ENCODE data around the gene PLD1. TPM values are rescaled to one million over a fixed set of nuclear protein-coding genes. Genes with fewer than 3 reads are reported as not detected.

Gene PLD1
- total and polyA plus RNA-seq, 5 donors, result 17.0 to 79.5 (median 53.9) TPM

DNA sequence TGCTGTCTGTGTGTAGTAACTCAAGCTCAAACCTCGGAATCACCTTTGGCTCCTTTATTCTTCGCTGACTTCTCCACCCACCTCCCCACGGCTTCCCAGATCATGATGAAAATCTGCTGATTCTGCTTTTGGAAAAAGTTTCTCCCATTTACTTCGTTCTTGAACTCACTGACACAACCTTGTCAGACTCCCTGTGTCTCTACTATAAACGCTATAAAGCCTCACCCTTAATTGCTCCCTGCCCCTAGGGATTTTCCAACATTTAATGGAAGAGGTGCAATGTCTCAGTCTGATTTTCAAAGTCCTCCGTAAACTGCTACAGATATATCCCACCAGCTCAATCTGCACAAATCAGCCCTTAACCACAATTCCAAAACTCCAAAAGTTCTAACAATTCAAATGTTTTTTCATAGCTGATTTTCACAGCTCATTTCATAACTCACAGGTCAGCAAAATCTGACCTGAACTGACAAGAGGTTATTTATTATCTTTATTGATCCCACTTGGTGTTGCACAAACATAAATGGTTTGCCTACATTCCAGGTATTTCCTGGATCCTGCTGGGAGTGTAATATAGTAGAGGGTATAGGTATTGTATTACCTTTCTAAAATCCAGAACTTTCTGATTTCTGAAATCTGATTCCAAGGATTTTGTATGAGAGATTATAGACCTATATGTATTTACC is 129.4 kb downstream of the PLD1 start:
- no peak overlapping the region for H3K27ac ChIP-seq (ENCODE audit: low read length)
- H3K4me3 ChIP-seq (ENCODE audit: low read length), result no peak overlapping the region
- intact Hi-C loops (cut with DNase I), result loop anchor here in 1 of 4 donors (10.0 kb wide), 1 partner anchor 84 kb away; no protein-coding TSS in a partner anchor
- H3K4me1 ChIP-seq (ENCODE audit: control insufficient read depth, insufficient read depth, low read length), result peaks cover 3% of the 10 kb centered on the region
- DNase-seq (no peak), ATAC-seq (no peak)
- no peaks in the 10 kb centered on the region for H3K9me3 ChIP-seq (ENCODE audit: control insufficient read depth, low read length)
- 92% methylated on average over 6 of the region's 6 CpGs for WGBS
- H3K27me3 ChIP-seq (ENCODE audit: control insufficient read depth, insufficient read depth), result no peaks in the 10 kb centered on the region

DNA sequence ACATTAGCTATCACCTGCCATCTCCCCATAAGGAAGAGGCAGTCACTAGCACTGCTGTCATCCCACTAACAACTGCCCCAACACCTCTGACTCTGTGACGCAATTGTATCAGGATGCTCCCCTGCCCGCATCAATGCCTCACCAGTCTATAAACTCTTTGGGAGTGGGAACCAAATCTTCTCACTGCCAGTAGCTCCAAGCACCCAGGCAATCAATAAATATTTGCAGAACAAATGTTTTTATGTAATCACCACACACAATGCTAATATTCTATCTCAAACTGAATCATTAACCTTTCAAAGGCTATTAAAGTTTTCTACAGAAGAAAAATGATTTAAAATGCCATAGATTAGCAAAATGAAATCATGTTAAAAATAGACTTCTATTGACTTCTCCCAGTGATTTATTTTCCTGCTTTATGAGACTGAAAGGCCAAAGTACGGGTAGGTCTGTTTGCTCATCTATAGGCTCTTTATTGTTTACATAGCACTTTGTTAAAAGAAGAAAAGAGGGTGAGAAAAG is 131.3 kb downstream of the PLD1 start:
- H3K27ac ChIP-seq (ENCODE audit: low read length), result no peak overlapping the region
- DNase-seq, result no peak
- peaks cover 1% of the 10 kb centered on the region for H3K4me1 ChIP-seq (ENCODE audit: control insufficient read depth, insufficient read depth, low read length)
- no peak overlapping the region for H3K4me3 ChIP-seq (ENCODE audit: low read length)
- ATAC-seq, result no peak
- intact Hi-C loops (cut with DNase I), result no loop called here
- no peaks in the 10 kb centered on the region for H3K9me3 ChIP-seq (ENCODE audit: control insufficient read depth, low read length)
- 95% methylated on average over 3 of the region's 3 CpGs for WGBS
- H3K27me3 ChIP-seq (ENCODE audit: control insufficient read depth, insufficient read depth), result no peaks in the 10 kb centered on the region

DNA sequence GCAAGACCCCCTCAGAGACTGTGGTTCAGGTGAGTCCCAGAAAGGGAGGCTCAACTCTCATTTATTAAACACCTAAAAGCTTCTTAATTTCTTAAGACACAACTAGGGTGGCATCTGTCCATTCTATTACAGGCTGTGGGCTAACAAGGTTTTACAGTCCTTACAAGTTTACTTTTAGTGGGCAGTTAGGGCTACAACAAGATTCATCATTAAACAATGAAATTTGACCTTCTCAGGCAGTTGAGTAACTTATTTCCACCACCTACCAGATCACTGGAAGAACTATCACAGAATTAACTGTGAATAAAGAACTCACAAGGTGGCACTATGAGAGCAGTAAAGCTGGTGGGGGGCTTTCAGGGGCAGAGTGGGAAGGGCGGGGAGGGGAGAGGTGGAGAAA is 132.6 kb downstream of the PLD1 start:
- Histone ChIP-seq H3K9me3 (ENCODE audit: control insufficient read depth, low read length) (no peaks in the 10 kb centered on the region), H3K27me3 (ENCODE audit: control insufficient read depth, insufficient read depth) (no peaks in the 10 kb centered on the region), H3K27ac (ENCODE audit: low read length) (no peak overlapping the region), H3K4me3 (ENCODE audit: low read length) (no peak overlapping the region), H3K4me1 (ENCODE audit: control insufficient read depth, insufficient read depth, low read length) (no peaks in the 10 kb centered on the region)
- 97% methylated on average over 1 of the region's 1 CpG for WGBS
- intact Hi-C loops (cut with DNase I), result no loop called here
- ATAC-seq (no peak), DNase-seq (no peak)

GRCh38 chr3:171676601-171677175 is 133.6 kb downstream of the PLD1 start:
- ATAC-seq, result peak; percentile 73 to 84
- Histone ChIP-seq H3K4me3 (ENCODE audit: low read length) (no peak overlapping the region), H3K27me3 (ENCODE audit: control insufficient read depth, insufficient read depth) (no peaks in the 10 kb centered on the region), H3K27ac (ENCODE audit: low read length) (peak overlapping the region; percentile 69), H3K9me3 (ENCODE audit: control insufficient read depth, low read length) (no peaks in the 10 kb centered on the region), H3K4me1 (ENCODE audit: control insufficient read depth, insufficient read depth, low read length) (no peaks in the 10 kb centered on the region)
- peak; percentile 35 to 71 (median 66) for DNase-seq
- intact Hi-C loops (cut with DNase I), result no loop called here
- WGBS, result 58% methylated on average over 10 of the region's 10 CpGs

GRCh38 chr3:171673951-171674350 is 136.3 kb downstream of the PLD1 start:
- Histone ChIP-seq H3K4me3 (ENCODE audit: low read length) (no peak overlapping the region), H3K9me3 (ENCODE audit: control insufficient read depth, low read length) (no peaks in the 10 kb centered on the region), H3K27me3 (ENCODE audit: control insufficient read depth, insufficient read depth) (no peaks in the 10 kb centered on the region), H3K4me1 (ENCODE audit: control insufficient read depth, insufficient read depth, low read length) (no peaks in the 10 kb centered on the region), H3K27ac (ENCODE audit: low read length) (peak overlapping the region; percentile 29)
- ATAC-seq (peak; percentile 54 to 58), DNase-seq (no peak)
- intact Hi-C loops (cut with DNase I), result no loop called here
- WGBS, result 66% methylated on average over 1 of the region's 1 CpG

DNA sequence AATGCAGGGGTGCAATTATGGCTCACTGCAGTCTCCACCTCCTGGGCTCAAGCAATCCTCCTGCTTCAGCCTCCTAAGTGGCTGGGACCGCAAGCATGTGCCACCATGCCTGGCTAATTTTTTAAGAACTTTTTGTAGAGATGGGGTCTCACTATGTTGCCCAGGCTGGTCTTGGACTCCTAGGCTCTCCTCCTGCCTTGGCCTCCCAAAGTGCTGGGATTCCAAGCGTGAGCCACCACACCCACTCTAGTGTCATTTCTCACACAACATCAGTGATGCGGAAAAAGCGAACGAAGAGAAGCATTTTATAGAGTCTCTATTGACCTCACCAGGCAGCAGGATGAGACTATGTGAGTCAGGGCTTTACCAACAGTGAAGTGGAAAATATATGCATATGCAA is 137.7 kb downstream of the PLD1 start:
- WGBS, result over 99% methylated on average over 5 of the region's 5 CpGs
- intact Hi-C loops (cut with DNase I), result no loop called here
- H3K4me1 ChIP-seq (ENCODE audit: control insufficient read depth, insufficient read depth, low read length), result no peaks in the 10 kb centered on the region
- H3K9me3 ChIP-seq (ENCODE audit: control insufficient read depth, low read length), result no peaks in the 10 kb centered on the region
- H3K27me3 ChIP-seq (ENCODE audit: control insufficient read depth, insufficient read depth), result no peaks in the 10 kb centered on the region
- H3K27ac ChIP-seq (ENCODE audit: low read length), result no peak overlapping the region
- no peak for ATAC-seq
- H3K4me3 ChIP-seq (ENCODE audit: low read length), result no peak overlapping the region
- DNase-seq, result no peak

GRCh38 chr3:171672124-171672523 is 138.2 kb downstream of the PLD1 start:
- ATAC-seq (no peak), DNase-seq (no peak)
- no peak overlapping the region for H3K4me3 ChIP-seq (ENCODE audit: low read length)
- H3K27me3 ChIP-seq (ENCODE audit: control insufficient read depth, insufficient read depth), result no peaks in the 10 kb centered on the region
- no peak overlapping the region for H3K27ac ChIP-seq (ENCODE audit: low read length)
- H3K9me3 ChIP-seq (ENCODE audit: control insufficient read depth, low read length), result no peaks in the 10 kb centered on the region
- intact Hi-C loops (cut with DNase I), result no loop called here
- H3K4me1 ChIP-seq (ENCODE audit: control insufficient read depth, insufficient read depth, low read length), result no peaks in the 10 kb centered on the region
- WGBS, result 81% methylated on average over 3 of the region's 3 CpGs

DNA sequence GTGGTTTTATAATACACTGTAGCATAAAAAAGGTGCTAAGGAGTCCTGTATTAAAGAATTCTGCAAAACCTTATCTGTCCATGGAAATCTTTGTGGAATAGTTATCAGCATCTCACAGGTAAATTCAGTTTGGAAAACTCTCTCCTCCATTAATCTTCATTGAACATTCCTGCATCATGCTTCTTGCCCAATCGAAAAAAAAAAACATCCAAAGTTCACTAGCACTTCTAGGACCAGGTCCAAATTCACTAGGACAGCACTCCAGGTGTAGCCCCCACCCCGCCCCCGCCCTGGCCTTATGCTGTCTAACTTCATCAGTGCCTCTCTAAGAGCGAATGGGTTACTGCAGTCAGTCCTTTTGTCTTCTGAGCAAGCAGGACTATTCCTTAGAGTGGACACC is 138.6 kb downstream of the PLD1 start:
- no peak for ATAC-seq
- intact Hi-C loops (cut with DNase I), result no loop called here
- WGBS, result 92% methylated on average over 4 of the region's 4 CpGs
- H3K27me3 ChIP-seq (ENCODE audit: control insufficient read depth, insufficient read depth), result no peaks in the 10 kb centered on the region
- H3K4me1 ChIP-seq (ENCODE audit: control insufficient read depth, insufficient read depth, low read length), result no peaks in the 10 kb centered on the region
- no peak for DNase-seq
- no peaks in the 10 kb centered on the region for H3K9me3 ChIP-seq (ENCODE audit: control insufficient read depth, low read length)
- H3K27ac ChIP-seq (ENCODE audit: low read length), result no peak overlapping the region
- no peak overlapping the region for H3K4me3 ChIP-seq (ENCODE audit: low read length)

DNA sequence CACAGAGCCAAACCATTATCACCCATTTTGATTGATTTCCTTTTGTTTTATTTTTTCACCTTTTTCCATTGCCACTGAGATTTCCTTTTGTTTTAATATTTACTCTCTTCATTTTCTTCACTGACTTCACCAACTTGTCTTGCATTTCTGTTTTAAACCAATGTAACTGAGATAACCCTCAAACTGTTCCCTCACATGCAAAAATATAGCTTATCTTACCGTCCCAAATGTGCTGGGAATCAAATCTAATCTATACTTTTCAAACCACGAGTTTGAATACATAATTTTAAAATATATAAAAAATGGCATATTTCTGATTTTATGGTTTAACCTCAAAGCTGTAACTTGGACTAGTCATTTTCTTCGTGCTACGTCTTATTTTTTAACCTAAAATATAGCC is 143.8 kb downstream of the PLD1 start:
- no peaks in the 10 kb centered on the region for H3K27me3 ChIP-seq (ENCODE audit: control insufficient read depth, insufficient read depth)
- DNase-seq (no peak), ATAC-seq (no peak)
- no peak overlapping the region for H3K27ac ChIP-seq (ENCODE audit: low read length)
- WGBS, result 90% methylated on average over 4 of the region's 4 CpGs
- H3K9me3 ChIP-seq (ENCODE audit: control insufficient read depth, low read length), result no peaks in the 10 kb centered on the region
- intact Hi-C loops (cut with DNase I), result loop anchor here in 1 of 4 donors (10.0 kb wide), 1 partner anchor 108 kb away; no protein-coding TSS in a partner anchor
- no peaks in the 10 kb centered on the region for H3K4me1 ChIP-seq (ENCODE audit: control insufficient read depth, insufficient read depth, low read length)
- H3K4me3 ChIP-seq (ENCODE audit: low read length), result no peak overlapping the region

GRCh38 chr3:171663805-171664204 is 146.5 kb downstream of the PLD1 start:
- 96% methylated on average over 4 of the region's 4 CpGs for WGBS
- intact Hi-C loops (cut with DNase I), result loop anchor here in 1 of 4 donors (10.0 kb wide), 1 partner anchor 111 kb away; no protein-coding TSS in a partner anchor
- no peak for DNase-seq
- Histone ChIP-seq H3K4me3 (ENCODE audit: low read length) (no peak overlapping the region), H3K9me3 (ENCODE audit: control insufficient read depth, low read length) (no peaks in the 10 kb centered on the region), H3K4me1 (ENCODE audit: control insufficient read depth, insufficient read depth, low read length) (no peaks in the 10 kb centered on the region), H3K27me3 (ENCODE audit: control insufficient read depth, insufficient read depth) (no peaks in the 10 kb centered on the region), H3K27ac (ENCODE audit: low read length) (no peak overlapping the region)
- ATAC-seq, result no peak

- WGBS, result 90% methylated on average over 3 of the region's 3 CpGs
- H3K9me3 ChIP-seq (ENCODE audit: control insufficient read depth, low read length), result no peaks in the 10 kb centered on the region
- intact Hi-C loops (cut with DNase I), result loop anchor here in 1 of 4 donors (10.0 kb wide), 1 partner anchor 113 kb away; no protein-coding TSS in a partner anchor
- H3K27ac ChIP-seq (ENCODE audit: low read length), result no peak overlapping the region
- H3K4me1 ChIP-seq (ENCODE audit: control insufficient read depth, insufficient read depth, low read length), result no peaks in the 10 kb centered on the region
- DNase-seq, result no peak
- H3K27me3 ChIP-seq (ENCODE audit: control insufficient read depth, insufficient read depth), result no peaks in the 10 kb centered on the region
- no peak overlapping the region for H3K4me3 ChIP-seq (ENCODE audit: low read length)
- no peak for ATAC-seq
Measured at GRCh38 chr3:171661484-171661883, 148.8 kb downstream of the PLD1 start.
